GM21528 (cell line): ENCODE measurements around the gene MCTP2.
A peak's percentile ranks its signal among the peaks of the same experiment; 100 is the strongest.

Experiments used
- ATAC-seq: cut with Tn5 transposase; IDR thresholded peaks from one replicate; pipeline ENCODE4 v1.9.1; 2021; ENCODE audit warnings: mild to moderate bottlenecking, moderate library complexity; ENCODE audit not compliant: unreplicated experiment, low FRiP score

MCTP2 gene

GRCh38 chr15:94230883-94231722, at the start of gene MCTP2:
Gene MCTP2, plus strand, starts transcription at chr15:94231561. Its CDS starts 66,705 bp downstream, at chr15:94298266.
- ATAC-seq, result peak; percentile 67

DNA sequence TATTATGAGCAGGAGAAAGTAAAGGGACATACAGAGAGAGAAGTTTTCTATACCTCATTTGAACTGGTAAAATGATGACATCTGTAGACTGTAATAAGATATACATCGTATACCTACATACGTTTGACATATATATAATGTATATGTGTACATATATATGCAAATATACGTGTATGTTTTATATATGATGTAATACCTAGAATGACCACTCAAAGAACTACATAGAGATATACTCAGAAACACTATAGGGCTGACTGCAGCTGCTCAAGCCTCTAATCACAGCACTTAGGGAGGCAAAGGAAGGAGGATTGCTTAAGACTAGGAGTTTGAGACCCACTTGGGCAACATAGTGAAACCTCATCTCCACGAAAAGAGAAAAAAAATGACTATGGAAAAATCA, 48.5 kb upstream of the MCTP2 start:
- ATAC-seq, result no peak

- ATAC-seq, result no peak
Measured at GRCh38 chr15:94185547-94186236, 45.7 kb upstream of the MCTP2 start.

DNA sequence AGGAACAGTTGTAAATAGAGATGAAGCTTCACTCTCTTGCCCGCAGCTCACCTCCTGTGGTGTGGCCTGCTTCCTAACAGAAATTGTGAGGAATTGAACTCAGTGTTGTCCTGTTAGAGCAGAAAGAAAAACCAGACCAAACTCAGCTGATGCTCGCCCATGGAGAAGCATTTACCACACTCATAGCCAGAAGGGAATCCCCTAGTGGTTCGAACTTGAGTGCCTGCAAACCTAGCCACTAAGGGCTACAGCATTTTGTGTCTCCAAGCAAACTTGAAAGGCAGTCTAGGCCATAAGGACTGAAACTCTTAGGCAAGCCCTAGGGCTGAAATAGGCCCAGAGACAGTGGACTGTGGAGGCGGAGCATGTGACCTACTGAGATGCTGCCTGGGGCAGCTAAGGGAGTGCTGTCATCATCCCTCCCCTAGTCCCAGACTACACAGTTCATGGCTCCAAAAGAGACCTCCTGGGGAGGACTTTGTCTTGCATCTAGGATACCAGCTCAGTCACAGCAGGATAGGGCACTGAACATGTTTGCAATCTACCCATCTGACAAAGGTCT, 44.5 kb upstream of the MCTP2 start:
- ATAC-seq, result no peak

DNA sequence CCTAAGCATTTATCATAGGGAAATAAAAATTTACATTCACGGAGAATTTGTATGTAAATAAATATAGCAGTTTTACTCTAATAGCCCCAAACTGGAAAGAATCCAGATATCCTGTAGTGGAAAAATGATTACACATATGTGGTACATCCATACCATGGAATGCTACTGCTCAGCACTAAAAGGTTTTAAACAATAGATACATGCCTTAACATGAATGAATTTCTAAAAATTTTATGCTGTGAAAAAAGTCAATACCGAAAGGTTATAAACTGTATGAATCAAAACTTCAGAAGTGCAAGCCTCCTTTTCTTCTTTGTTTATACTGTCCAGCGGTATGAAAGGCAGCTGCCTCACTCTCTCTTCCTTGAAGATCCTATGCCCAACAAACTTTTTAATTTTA, 37.5 kb upstream of the MCTP2 start:
- no peak for ATAC-seq

GRCh38 chr15:94196531-94196930, 34.8 kb upstream of the MCTP2 start:
- ATAC-seq, result no peak

DNA sequence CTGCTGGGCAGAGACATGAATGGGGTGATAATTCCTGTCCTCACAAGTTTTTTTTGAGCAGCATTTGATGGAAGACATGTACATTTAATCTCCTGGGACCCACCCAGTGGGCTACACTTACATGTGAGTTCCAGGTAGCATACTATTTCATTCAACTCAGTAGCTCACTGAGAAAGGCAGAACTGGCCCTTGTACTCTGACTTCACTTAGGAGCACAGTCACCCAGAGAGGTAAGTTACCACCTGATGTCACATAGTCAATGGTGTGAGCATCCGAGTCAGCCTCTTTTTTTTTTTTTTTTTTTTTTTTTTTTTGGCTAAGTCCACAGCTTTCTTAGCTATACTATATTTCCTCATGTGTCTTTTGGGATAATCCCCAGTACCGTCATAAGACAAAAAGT, 32.7 kb upstream of the MCTP2 start:
- no peak for ATAC-seq

- ATAC-seq, result no peak
Measured at GRCh38 chr15:94199725-94200124, 31.6 kb upstream of the MCTP2 start.

GRCh38 chr15:94203306-94203705, 28.1 kb upstream of the MCTP2 start:
- ATAC-seq, result no peak

GRCh38 chr15:94205366-94205765, 26.0 kb upstream of the MCTP2 start:
- ATAC-seq, result no peak

- ATAC-seq, result no peak
Measured at GRCh38 chr15:94206463-94207167, 24.7 kb upstream of the MCTP2 start.

GRCh38 chr15:94212291-94212690, 19.1 kb upstream of the MCTP2 start:
- ATAC-seq, result no peak

GRCh38 chr15:94225616-94226015, 5.7 kb upstream of the MCTP2 start:
- no peak for ATAC-seq

GRCh38 chr15:94228611-94229010, 2.8 kb upstream of the MCTP2 start:
- no peak for ATAC-seq

DNA sequence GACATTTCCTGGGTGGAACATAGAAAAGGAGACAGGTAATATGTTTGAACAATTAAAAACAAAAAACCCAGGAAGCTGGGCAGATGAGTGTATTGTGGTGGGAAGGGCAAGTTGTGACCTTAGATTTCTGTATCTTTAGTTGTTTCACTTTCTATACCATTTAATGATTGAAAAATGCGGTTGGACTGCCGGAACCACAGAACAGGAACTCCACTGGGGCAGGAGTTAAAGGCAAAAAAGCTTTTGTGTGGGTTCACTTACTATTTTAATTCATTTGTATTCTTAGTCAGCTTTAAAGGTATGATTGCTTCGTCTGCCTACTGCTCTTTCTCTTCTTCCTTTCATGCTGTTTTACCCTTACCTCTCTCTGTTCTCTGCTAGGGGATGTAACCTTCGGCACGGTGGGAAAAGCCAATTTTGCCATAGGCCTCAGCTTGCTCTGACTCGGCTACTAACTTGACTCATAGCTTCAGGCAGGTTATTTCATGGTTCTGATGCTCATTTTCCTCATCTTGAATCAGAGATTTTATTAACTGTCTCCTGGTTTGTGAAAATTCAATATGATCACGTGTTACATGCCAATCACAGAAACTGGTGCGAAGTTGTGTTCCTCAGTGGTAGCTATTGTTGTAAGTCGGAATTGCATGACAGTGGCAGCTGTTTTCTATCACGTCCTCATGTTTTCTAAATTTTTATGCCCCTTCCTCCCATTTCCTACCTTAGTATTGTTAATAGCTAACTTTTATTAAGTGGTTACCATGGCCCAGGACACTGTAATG, 1.6 kb upstream of the MCTP2 start:
- peak; percentile 71 for ATAC-seq

GRCh38 chr15:94230431-94230882, 904 bp upstream of the MCTP2 start:
- no peak for ATAC-seq

- ATAC-seq, result peak; percentile 20
Measured at GRCh38 chr15:94231723-94232468, 535 bp downstream of the MCTP2 start.

GRCh38 chr15:94233441-94233840, 2.1 kb downstream of the MCTP2 start:
- ATAC-seq, result no peak

DNA sequence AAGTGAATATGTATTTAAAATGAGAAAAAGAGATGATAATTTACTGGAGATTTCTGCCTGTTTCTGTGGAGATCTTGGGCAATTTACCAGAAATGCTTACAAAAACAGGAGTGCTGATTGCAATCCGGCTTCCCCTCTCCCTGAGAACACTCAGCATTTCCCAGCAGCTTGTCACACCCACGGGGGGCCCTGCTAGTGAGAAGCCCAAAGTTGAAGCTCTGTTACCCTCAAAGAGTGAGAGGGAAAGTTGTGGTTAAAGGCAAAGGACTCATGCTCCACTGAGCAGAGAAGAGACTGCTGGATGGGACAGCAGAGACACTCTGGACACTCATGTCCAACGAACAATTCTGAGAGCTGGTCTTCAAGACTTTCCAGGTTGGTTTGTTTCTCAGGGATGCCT, 2.9 kb downstream of the MCTP2 start:
- ATAC-seq, result no peak
